ENCODE data around the gene PACC1.

DNA sequence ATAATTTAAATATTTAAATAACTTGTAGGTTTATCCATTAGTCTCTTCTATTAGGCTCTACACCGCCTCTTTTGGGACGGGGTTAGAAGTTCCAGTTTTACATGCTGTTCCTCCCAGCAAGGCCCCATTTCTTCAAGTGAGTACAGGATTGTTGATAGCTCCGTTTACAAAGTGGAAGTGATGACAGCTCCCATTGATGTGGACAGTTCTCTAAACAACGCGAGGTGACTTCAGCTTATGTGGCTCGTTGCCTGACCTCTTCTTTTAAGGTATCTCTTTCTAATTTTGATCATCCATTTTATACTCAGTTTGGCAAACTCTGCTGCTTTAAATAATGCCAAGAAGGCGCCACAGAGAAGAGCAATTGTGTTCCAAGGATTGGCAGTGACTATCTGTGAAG is 49.7 kb downstream of the PACC1 start:
- TF ChIP-seq, protein P1, sequence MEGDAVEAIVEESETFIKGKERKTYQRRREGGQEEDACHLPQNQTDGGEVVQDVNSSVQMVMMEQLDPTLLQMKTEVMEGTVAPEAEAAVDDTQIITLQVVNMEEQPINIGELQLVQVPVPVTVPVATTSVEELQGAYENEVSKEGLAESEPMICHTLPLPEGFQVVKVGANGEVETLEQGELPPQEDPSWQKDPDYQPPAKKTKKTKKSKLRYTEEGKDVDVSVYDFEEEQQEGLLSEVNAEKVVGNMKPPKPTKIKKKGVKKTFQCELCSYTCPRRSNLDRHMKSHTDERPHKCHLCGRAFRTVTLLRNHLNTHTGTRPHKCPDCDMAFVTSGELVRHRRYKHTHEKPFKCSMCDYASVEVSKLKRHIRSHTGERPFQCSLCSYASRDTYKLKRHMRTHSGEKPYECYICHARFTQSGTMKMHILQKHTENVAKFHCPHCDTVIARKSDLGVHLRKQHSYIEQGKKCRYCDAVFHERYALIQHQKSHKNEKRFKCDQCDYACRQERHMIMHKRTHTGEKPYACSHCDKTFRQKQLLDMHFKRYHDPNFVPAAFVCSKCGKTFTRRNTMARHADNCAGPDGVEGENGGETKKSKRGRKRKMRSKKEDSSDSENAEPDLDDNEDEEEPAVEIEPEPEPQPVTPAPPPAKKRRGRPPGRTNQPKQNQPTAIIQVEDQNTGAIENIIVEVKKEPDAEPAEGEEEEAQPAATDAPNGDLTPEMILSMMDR (conservative IDR thresholded peaks at IDR 0.05 in 1 of 2, IDR thresholded peaks at IDR 0.05 in 1 of 2; ENCODE audit: extremely low read depth in 1 of 2, insufficient read depth in 1 of 2, low read depth in 1 of 2, low read length in 2 of 2): no peak
- no peak for TF ChIP-seq EZH2 (IDR thresholded peaks at IDR 0.05; ENCODE audit: borderline replicate concordance, low read length)
